T-helper 2 cell treated with Interferon-gamma antibody and Interleukin-4, amounts not matched to agents 5 μg/mL and 100 μg/mL, for 36 hours (primary cell): ENCODE data around the gene CRYBA1.
"Not testable (repeated sequence)": the region's sequence is repeated elsewhere in the genome, so short reads cannot be mapped to it uniquely, and the experiment has no call there.

ENCODE experiments used
- DNase-seq: peaks from one replicate; pipeline ENCODE4 v3.0.0; 2021; ENCODE audit warnings: low spot score
- H3K27ac Mint-ChIP-seq: one replicate; pipeline ENCODE4 v1.8.0; 2021; ENCODE audit warnings: mild to moderate bottlenecking, mixed read lengths
- H3K27me3 Mint-ChIP-seq: one replicate; pipeline ENCODE4 v1.8.0; 2021; ENCODE audit warnings: low read depth, mixed read lengths
- H3K36me3 Mint-ChIP-seq: one replicate; pipeline ENCODE4 v1.8.0; 2021; ENCODE audit warnings: low read depth, mixed read lengths
- H3K4me1 Mint-ChIP-seq: one replicate; pipeline ENCODE4 v1.8.0; 2021; ENCODE audit warnings: low read depth, mixed read lengths
- H3K4me3 Mint-ChIP-seq: one replicate; pipeline ENCODE4 v1.8.0; 2022; ENCODE audit warnings: mild to moderate bottlenecking, moderate library complexity, mixed read lengths
- H3K9me3 Mint-ChIP-seq: one replicate; pipeline ENCODE4 v1.8.0; 2021; ENCODE audit warnings: mixed read lengths

The CRYBA1 gene

GRCh38 chr17:29245401-29245800, 1.3 kb upstream of the CRYBA1 start:
- Mint-ChIP-seq H3K4me3 (no peak overlapping the region), H3K9me3 (no peaks in the 10 kb centered on the region), H3K4me1 (peaks cover 5% of the 10 kb centered on the region), H3K27ac (no peak overlapping the region), H3K36me3 (no peaks in the 10 kb centered on the region), H3K27me3 (no peaks in the 10 kb centered on the region)
- no peak for DNase-seq

DNA sequence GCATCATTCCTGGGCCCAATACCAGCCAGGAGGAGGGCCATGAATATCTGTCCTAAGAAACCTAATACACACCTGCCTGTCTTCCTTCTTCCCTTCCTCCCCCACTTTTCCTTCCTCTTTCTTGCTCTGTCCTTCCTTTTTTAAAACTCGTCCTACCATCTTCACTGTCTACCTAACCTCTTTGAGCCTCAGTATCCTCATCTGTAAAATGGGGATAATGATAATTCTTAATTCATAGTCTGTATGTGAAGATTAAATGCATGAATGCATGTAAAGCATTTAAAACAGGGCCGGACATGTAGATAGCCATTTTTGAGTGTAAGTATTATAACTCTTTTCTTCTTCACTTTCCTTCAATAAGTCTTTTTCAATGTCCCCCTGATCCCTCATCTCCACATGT, 560 bp downstream of the CRYBA1 start:
- Mint-ChIP-seq H3K27me3 (no peaks in the 10 kb centered on the region), H3K27ac (no peak overlapping the region), H3K4me3 (no peak overlapping the region), H3K9me3 (no peaks in the 10 kb centered on the region), H3K36me3 (no peaks in the 10 kb centered on the region), H3K4me1 (no peaks in the 10 kb centered on the region)
- DNase-seq, result no peak

GRCh38 chr17:29248845-29249244, 2.2 kb downstream of the CRYBA1 start:
- DNase-seq, result no peak
- H3K36me3 Mint-ChIP-seq, result no peaks in the 10 kb centered on the region
- no peak overlapping the region for H3K27ac Mint-ChIP-seq
- H3K4me1 Mint-ChIP-seq, result no peaks in the 10 kb centered on the region
- H3K9me3 Mint-ChIP-seq, result no peaks in the 10 kb centered on the region
- no peaks in the 10 kb centered on the region for H3K27me3 Mint-ChIP-seq
- no peak overlapping the region for H3K4me3 Mint-ChIP-seq

GRCh38 chr17:29250666-29251065, 4.0 kb downstream of the CRYBA1 start:
- no peaks in the 10 kb centered on the region for H3K27me3 Mint-ChIP-seq
- H3K9me3 Mint-ChIP-seq, result no peaks in the 10 kb centered on the region
- H3K36me3 Mint-ChIP-seq, result peaks cover 3% of the 10 kb centered on the region
- H3K4me1 Mint-ChIP-seq, result no peaks in the 10 kb centered on the region
- H3K27ac Mint-ChIP-seq, result no peak overlapping the region
- no peak for DNase-seq
- no peak overlapping the region for H3K4me3 Mint-ChIP-seq

- H3K36me3 Mint-ChIP-seq, result peaks cover 3% of the 10 kb centered on the region
- no peak overlapping the region for H3K27ac Mint-ChIP-seq
These were observed 4.5 kb downstream of the CRYBA1 start for GRCh38 chr17:29251184-29251583.

DNA sequence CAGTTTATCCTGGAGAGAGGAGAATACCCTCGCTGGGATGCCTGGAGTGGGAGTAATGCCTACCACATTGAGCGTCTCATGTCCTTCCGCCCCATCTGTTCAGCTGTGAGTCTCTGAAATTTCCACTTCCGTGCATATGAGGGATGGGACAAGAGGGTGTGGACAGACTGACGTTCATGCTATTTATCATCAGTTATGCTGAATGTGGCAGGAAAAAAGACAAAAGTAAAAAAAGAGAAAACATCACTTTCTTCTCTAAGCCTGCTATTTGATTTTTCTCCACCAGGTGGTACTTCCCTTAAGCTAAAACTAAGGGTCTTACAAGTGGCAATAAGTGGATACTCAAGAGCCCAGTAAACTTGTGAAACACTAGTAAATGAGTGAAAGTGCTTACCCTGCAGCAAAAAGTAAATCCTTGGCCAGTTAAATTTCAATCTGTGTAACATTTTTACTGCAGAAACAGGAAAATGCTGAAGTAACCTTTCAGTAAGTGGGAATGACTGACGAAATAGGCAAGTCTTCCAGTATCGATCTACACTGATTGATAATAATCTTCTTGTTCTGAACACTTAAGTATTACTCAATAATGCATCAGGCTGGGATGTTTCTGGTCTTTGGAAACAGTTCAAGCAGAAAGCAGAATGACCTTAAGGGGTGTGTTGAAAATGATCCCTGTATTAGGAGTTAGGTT, 5.6 kb downstream of the CRYBA1 start:
- Mint-ChIP-seq H3K4me3 (no peak overlapping the region), H3K4me1 (peaks cover 5% of the 10 kb centered on the region), H3K27ac (no peak overlapping the region), H3K36me3 (peaks cover 6% of the 10 kb centered on the region), H3K27me3 (no peaks in the 10 kb centered on the region), H3K9me3 (no peaks in the 10 kb centered on the region)
- DNase-seq, result no peak

More at GRCh38 chr17:29251184-29251583, 4.5 kb downstream of the CRYBA1 start:
- Mint-ChIP-seq H3K27me3 (no peaks in the 10 kb centered on the region), H3K9me3 (no peaks in the 10 kb centered on the region), H3K4me1 (peaks cover 2% of the 10 kb centered on the region), H3K4me3 (no peak overlapping the region)
- no peak for DNase-seq

DNA sequence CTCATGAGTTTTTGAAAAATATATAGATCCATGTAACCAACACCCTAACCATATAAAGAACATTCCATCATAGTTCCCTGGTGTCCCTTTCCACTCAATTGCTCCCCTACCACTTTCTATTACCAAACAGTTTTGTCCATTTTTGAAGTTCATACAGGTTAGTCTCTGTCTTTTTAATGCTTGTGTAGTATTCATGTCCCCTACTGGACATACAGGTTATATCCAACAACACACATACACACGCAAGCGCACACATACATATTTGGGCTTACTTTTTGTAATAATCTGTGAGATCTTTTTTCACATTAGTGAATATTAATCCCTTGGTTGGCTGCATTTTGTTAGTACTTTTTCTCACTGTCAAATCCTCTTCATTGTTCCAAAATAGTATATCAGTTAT, 6.4 kb downstream of the CRYBA1 start:
- no peak for DNase-seq
- H3K27ac Mint-ChIP-seq, result no peak overlapping the region
- H3K4me3 Mint-ChIP-seq, result no peak overlapping the region
- no peaks in the 10 kb centered on the region for H3K9me3 Mint-ChIP-seq
- no peaks in the 10 kb centered on the region for H3K27me3 Mint-ChIP-seq
- H3K4me1 Mint-ChIP-seq, result peaks cover 5% of the 10 kb centered on the region
- peaks cover 11% of the 10 kb centered on the region for H3K36me3 Mint-ChIP-seq

GRCh38 chr17:29255926-29256522, 9.4 kb downstream of the CRYBA1 start:
- H3K27ac Mint-ChIP-seq, result no peak overlapping the region
- H3K9me3 Mint-ChIP-seq, result no peaks in the 10 kb centered on the region
- H3K4me3 Mint-ChIP-seq, result no peak overlapping the region
- peaks cover 24% of the 10 kb centered on the region for H3K36me3 Mint-ChIP-seq
- DNase-seq, result no peak
- H3K27me3 Mint-ChIP-seq, result no peaks in the 10 kb centered on the region
- H3K4me1 Mint-ChIP-seq, result peaks cover 14% of the 10 kb centered on the region

DNA sequence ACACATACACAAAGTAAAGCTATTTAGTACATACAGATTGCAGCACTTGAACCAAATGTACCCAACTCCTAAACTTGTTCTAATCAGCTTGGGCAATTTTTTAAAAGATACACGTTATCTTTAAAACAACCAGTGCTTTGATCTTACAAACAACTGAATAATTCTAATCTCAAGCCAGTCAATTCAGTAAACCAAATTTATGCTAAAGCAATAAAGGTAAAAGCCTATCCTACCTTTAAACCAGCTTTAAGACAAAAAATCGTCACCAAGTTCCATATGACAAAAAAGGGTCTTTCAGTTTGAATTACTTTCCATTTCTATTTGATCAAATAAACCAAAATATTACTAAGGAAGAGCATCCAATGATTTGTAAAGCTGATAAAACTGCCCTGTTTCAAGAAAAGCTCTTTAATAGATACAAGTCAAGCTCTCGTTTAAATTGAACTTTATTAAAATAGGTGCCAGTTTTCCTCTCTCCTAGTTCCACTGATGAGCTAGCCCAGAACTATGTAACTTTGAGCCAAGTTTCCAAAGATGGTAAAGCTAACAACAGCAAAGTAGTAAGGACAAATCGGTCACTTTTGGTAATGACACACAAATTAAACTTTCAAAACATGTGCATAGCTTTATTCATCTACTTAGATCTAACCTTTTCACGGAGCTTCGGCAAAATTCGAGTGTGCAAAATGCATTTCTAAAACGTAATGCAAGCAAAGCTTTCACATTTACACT, 10.2 kb downstream of the CRYBA1 start:
- H3K27me3 Mint-ChIP-seq, result no peaks in the 10 kb centered on the region
- H3K4me1 Mint-ChIP-seq, result peaks cover 17% of the 10 kb centered on the region
- no peak overlapping the region for H3K27ac Mint-ChIP-seq
- no peak for DNase-seq
- no peaks in the 10 kb centered on the region for H3K9me3 Mint-ChIP-seq
- H3K4me3 Mint-ChIP-seq, result no peak overlapping the region
- H3K36me3 Mint-ChIP-seq, result peaks cover 31% of the 10 kb centered on the region

- no peaks in the 10 kb centered on the region for H3K27me3 Mint-ChIP-seq
- H3K9me3 Mint-ChIP-seq, result no peaks in the 10 kb centered on the region
- H3K36me3 Mint-ChIP-seq, result peaks cover 35% of the 10 kb centered on the region
- H3K4me1 Mint-ChIP-seq, result peaks cover 17% of the 10 kb centered on the region
- no peak overlapping the region for H3K4me3 Mint-ChIP-seq
- DNase-seq, result no peak
- no peak overlapping the region for H3K27ac Mint-ChIP-seq
These were observed 11.1 kb downstream of the CRYBA1 start for GRCh38 chr17:29257756-29258155.

DNA sequence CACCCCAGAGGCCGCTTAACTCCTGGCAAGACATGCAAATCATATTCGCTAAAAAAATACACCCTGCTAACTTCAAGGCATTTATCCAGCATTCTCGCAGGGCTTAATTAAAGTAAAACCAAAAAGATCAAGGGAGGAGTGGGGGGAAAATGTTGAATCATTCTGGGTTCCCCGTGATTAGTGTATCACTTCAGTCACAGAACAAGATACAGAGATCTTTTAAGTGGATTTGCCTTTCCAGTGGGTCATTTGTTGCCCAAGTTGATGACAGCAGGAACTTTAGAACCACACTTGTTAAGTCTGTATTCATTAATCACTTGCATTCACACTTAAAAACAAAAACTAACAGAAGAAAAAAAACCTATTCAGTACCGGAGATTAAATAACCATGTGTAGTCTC, 17.3 kb downstream of the CRYBA1 start:
- no peak for DNase-seq
- H3K9me3 Mint-ChIP-seq, result no peaks in the 10 kb centered on the region
- peaks cover 22% of the 10 kb centered on the region for H3K4me1 Mint-ChIP-seq
- H3K27me3 Mint-ChIP-seq, result no peaks in the 10 kb centered on the region
- no peak overlapping the region for H3K27ac Mint-ChIP-seq
- H3K4me3 Mint-ChIP-seq, result no peak overlapping the region
- H3K36me3 Mint-ChIP-seq, result peaks cover 62% of the 10 kb centered on the region

DNA sequence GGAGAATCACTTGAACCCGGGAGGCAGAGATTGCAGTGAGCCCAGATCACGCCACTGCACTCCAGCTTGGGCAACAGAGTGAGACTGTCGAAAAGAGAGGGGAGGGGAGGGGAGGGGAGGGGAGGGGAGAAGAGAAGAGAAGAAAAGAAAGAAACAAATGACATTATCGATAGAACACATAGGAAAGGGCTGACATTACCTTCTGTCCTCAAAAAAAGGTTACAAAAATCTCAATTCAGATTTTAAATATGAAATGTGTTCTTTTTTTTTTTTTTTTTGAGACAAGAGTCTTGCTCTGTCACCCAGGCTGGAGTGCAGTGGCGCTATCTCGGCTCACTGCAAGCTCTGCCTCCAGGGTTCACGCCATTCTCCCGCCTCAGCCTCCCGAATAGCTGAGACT, 25.3 kb downstream of the CRYBA1 start:
- not testable (repeated sequence) for H3K9me3 Mint-ChIP-seq
- peaks cover 27% of the 10 kb centered on the region for H3K4me1 Mint-ChIP-seq

GRCh38 chr17:29273924-29274323, 27.3 kb downstream of the CRYBA1 start:
- Mint-ChIP-seq H3K4me1 (peaks cover 29% of the 10 kb centered on the region), H3K9me3 (peaks cover 5% of the 10 kb centered on the region), H3K27me3 (no peaks in the 10 kb centered on the region), H3K4me3 (no peak overlapping the region), H3K27ac (no peak overlapping the region), H3K36me3 (peaks cover 68% of the 10 kb centered on the region)
- DNase-seq, result no peak

More for the DNA sequence above, 25.3 kb downstream of the CRYBA1 start:
- H3K4me3 Mint-ChIP-seq, DNase-seq, H3K27ac Mint-ChIP-seq, H3K27me3 Mint-ChIP-seq: not testable (repeated sequence)
- H3K36me3 Mint-ChIP-seq, result peaks cover 59% of the 10 kb centered on the region

DNA sequence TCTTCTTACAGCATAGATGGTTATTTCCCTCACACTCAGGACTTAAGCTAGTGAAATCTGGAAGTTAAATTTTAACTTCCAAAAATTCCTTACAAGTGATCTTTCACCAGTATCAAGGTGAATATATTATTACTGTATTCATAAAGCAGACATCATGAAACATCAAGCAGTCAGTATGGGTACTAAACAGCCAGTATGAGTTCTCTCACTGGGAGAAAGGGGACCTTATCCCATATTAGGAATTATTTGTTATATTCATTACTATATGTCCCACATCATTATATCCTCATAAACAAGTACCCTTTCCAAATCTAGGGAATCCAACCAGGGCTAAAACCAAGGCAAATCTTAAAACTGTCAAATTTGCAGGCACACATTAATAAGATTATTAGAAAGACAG, 32.0 kb downstream of the CRYBA1 start:
- Mint-ChIP-seq H3K4me3 (no peak overlapping the region), H3K36me3 (peaks cover 89% of the 10 kb centered on the region), H3K9me3 (peaks cover 18% of the 10 kb centered on the region), H3K4me1 (peaks cover 32% of the 10 kb centered on the region), H3K27me3 (no peaks in the 10 kb centered on the region), H3K27ac (no peak overlapping the region)
- no peak for DNase-seq
